Smooth muscle cell (in vitro differentiated cells): ENCODE results near the gene SULF2. TPM values are rescaled to one million over a fixed set of nuclear protein-coding genes. Genes with fewer than 3 reads are reported as not detected.

Experiments
- DNase-seq: peaks from one replicate; lab custom pipeline; 2025; ENCODE audit not compliant: unreplicated experiment; lab: John Stamatoyannopoulos, UW
- H2AFZ ChIP-seq: fragments of 200-600 bp; sonication (generic); 2 replicates; pipeline ENCODE4 v1.6.0; 2016; ENCODE audit warnings: antibody characterized with exemption, low read depth, mild to moderate bottlenecking
- H3F3A ChIP-seq: fragments of 200-600 bp; sonication (generic); 2 replicates; pipeline ENCODE4 v1.6.0; 2017; ENCODE audit warnings: antibody characterized with exemption, low read depth
- H3K27ac ChIP-seq: fragments of 200-600 bp; sonication (generic); 2 replicates; pipeline ENCODE4 v1.5.1; 2016; ENCODE audit warnings: low read depth, mild to moderate bottlenecking
- H3K27me3 ChIP-seq: fragments of 200-600 bp; sonication (generic); 2 replicates; pipeline ENCODE4 v1.6.1; 2016; ENCODE audit warnings: low read depth, mild to moderate bottlenecking
- H3K36me3 ChIP-seq: fragments of 200-600 bp; sonication (generic); 2 replicates; pipeline ENCODE4 v1.5.1; 2016; ENCODE audit warnings: low read depth
- H3K4me1 ChIP-seq: fragments of 200-600 bp; sonication (generic); 2 replicates; pipeline ENCODE4 v1.5.1; 2016; ENCODE audit warnings: low read depth
- H3K4me2 ChIP-seq: fragments of 200-600 bp; sonication (generic); 2 replicates; pipeline ENCODE4 v1.6.0; 2016; ENCODE audit warnings: mild to moderate bottlenecking
- H3K4me3 ChIP-seq: fragments of 200-600 bp; sonication (generic); 2 replicates; pipeline ENCODE4 v1.5.1; 2016; ENCODE audit warnings: mild to moderate bottlenecking
- H3K79me2 ChIP-seq: fragments of 200-600 bp; sonication (generic); 2 replicates; pipeline ENCODE4 v1.6.0; 2016; ENCODE audit warnings: low read depth, mild to moderate bottlenecking
- H3K9ac ChIP-seq: fragments of 200-600 bp; sonication (generic); 2 replicates; pipeline ENCODE4 v1.6.0; 2016; ENCODE audit warnings: low read depth
- H3K9me3 ChIP-seq: fragments of 200-600 bp; sonication (generic); replicated peaks from 2 replicates; pipeline ENCODE4 v1.5.1; 2016; ENCODE audit warnings: low read depth
- H4K20me1 ChIP-seq: fragments of 200-600 bp; sonication (generic); 2 replicates; pipeline ENCODE4 v1.6.0; 2016; ENCODE audit warnings: low read depth
- CTCF ChIP-seq: fragments of 200-600 bp; sonication (generic); IDR thresholded peaks from 2 replicates; pipeline ENCODE4 v1.5.1; 2017; ENCODE audit warnings: borderline replicate concordance, mild to moderate bottlenecking, antibody characterized with exemption; ENCODE audit not compliant: insufficient read depth, poor library complexity, severe bottlenecking
- WGBS: methylation state at CpG from one replicate; pipeline ENCODE4 v1.1.7; 2016; ENCODE audit warnings: low lambda C conversion rate; 5-methylcytosine and 5-hydroxymethylcytosine counted together
- polyA plus RNA-seq: library from polyadenylated mRNA; unstranded; fragments of >200 nt; fragmentation: Nextera tagmentation; extraction: Ambion mirVana; gene quantifications from 2 replicates; pipeline ENCODE4 v1.2.1, GENCODE V29; 2016
- total RNA-seq: library from RNA; depleted of rRNA; stranded (reverse); fragments of >200 nt; gene quantifications from 2 replicates; pipeline ENCODE4 v1.2.3, GENCODE V29; 2014

SULF2 gene
- total and polyA plus RNA-seq, 2 experiments from 2014 or later, result 109 to 144 TPM

GRCh38 chr20:47800623-47801022 lies 15.3 kb upstream of the SULF2 start:
- DNase-seq, result no peak
- 87% methylated on average over 10 of the region's 11 CpGs for WGBS
- no peak overlapping the region for H3K9ac ChIP-seq

GRCh38 chr20:47799116-47799715 lies 13.9 kb upstream of the SULF2 start:
- H3K9me3 ChIP-seq, result no peaks in the 10 kb centered on the region
- DNase-seq, result no peak
- no peaks in the 10 kb centered on the region for H4K20me1 ChIP-seq
- H3K36me3 ChIP-seq, result no peaks in the 10 kb centered on the region
- no peaks in the 10 kb centered on the region for H3K4me1 ChIP-seq
- H2AFZ ChIP-seq, result no peak overlapping the region
- 74% methylated on average over 6 of the region's 6 CpGs for WGBS
- no peak for TF ChIP-seq CTCF
- no peak overlapping the region for H3K4me2 ChIP-seq
- no peaks in the 10 kb centered on the region for H3K79me2 ChIP-seq
- H3F3A ChIP-seq, result no peaks in the 10 kb centered on the region
- no peak overlapping the region for H3K4me3 ChIP-seq
- no peak overlapping the region for H3K27ac ChIP-seq
- H3K27me3 ChIP-seq, result no peaks in the 10 kb centered on the region
- H3K9ac ChIP-seq, result no peak overlapping the region

More at GRCh38 chr20:47800623-47801022, 15.3 kb upstream of the SULF2 start:
- no peaks in the 10 kb centered on the region for H4K20me1 ChIP-seq
- no peak overlapping the region for H3K4me2 ChIP-seq
- H3K79me2 ChIP-seq, result no peaks in the 10 kb centered on the region
- no peaks in the 10 kb centered on the region for H3F3A ChIP-seq
- H3K4me1 ChIP-seq, result no peaks in the 10 kb centered on the region
- no peaks in the 10 kb centered on the region for H3K9me3 ChIP-seq
- H3K27me3 ChIP-seq, result no peaks in the 10 kb centered on the region
- TF ChIP-seq CTCF, result no peak
- no peak overlapping the region for H2AFZ ChIP-seq
- H3K4me3 ChIP-seq, result no peak overlapping the region
- H3K27ac ChIP-seq, result no peak overlapping the region
- no peaks in the 10 kb centered on the region for H3K36me3 ChIP-seq

- Histone ChIP-seq H3K4me2 (no peak overlapping the region), H3K4me1 (no peaks in the 10 kb centered on the region), H3K9ac (no peak overlapping the region), H3K4me3 (no peak overlapping the region), H3K36me3 (no peaks in the 10 kb centered on the region), H3K9me3 (no peaks in the 10 kb centered on the region), H3K27ac (no peak overlapping the region), H3K79me2 (no peaks in the 10 kb centered on the region), H2AFZ (no peak overlapping the region), H3F3A (no peaks in the 10 kb centered on the region), H4K20me1 (no peaks in the 10 kb centered on the region), H3K27me3 (no peaks in the 10 kb centered on the region)
- no peak for TF ChIP-seq CTCF
- DNase-seq, result no peak
- 97% methylated on average over 9 of the region's 9 CpGs for WGBS
These were observed 11.7 kb upstream of the SULF2 start for GRCh38 chr20:47796971-47797370.
